Panc1 (cell line): ENCODE measurements around the gene C6orf89.

ENCODE experiments used
- CTCF ChIP-seq: fragments of 450-650 bp; IDR thresholded peaks from 2 replicates; pipeline ENCODE4 v1.5.1; 2017; ENCODE audit warnings: mild to moderate bottlenecking
- POLR2AphosphoS5 ChIP-seq: IDR thresholded peaks from 2 replicates; pipeline ENCODE4 v1.6.1; 2012; ENCODE audit warnings: mild to moderate bottlenecking, low read depth, low read length, moderate library complexity
- REST ChIP-seq, 2 experiments: IDR thresholded peaks; 2 replicates each; pipeline ENCODE4 v1.6.1; 2011 to 2012; ENCODE audit warnings: low read depth in 2 of 2, control low read depth in 1 of 2, low read length in 1 of 2, mild to moderate bottlenecking in 1 of 2, moderate library complexity in 1 of 2; ENCODE audit not compliant: insufficient read depth in 1 of 2
- TCF7L2 ChIP-seq: IDR thresholded peaks from 2 replicates; pipeline ENCODE4 v1.6.1; 2011; ENCODE audit warnings: mild to moderate bottlenecking, low read depth, low read length, inconsistent platforms

- TF ChIP-seq POLR2AphosphoS5: no peak
- TF ChIP-seq REST (IDR thresholded peaks at IDR 0.05; ENCODE audit: insufficient read depth in 1 of 2, low read depth in 2 of 2, low read length in 1 of 2): no peak
- TF ChIP-seq CTCF: no peak
- TF ChIP-seq TCF7L2: no peak
These were observed 68.1 kb downstream of the C6orf89 start for GRCh38 chr6:36953931-36954261.
